ENCODE results near the gene SOCS6. TPM values are rescaled to one million over a fixed set of nuclear protein-coding genes. Genes with fewer than 3 reads are reported as not detected.
"Not testable (repeated sequence)": the region's sequence is repeated elsewhere in the genome, so short reads cannot be mapped to it uniquely, and the experiment has no call there.

Gene SOCS6, protein sequence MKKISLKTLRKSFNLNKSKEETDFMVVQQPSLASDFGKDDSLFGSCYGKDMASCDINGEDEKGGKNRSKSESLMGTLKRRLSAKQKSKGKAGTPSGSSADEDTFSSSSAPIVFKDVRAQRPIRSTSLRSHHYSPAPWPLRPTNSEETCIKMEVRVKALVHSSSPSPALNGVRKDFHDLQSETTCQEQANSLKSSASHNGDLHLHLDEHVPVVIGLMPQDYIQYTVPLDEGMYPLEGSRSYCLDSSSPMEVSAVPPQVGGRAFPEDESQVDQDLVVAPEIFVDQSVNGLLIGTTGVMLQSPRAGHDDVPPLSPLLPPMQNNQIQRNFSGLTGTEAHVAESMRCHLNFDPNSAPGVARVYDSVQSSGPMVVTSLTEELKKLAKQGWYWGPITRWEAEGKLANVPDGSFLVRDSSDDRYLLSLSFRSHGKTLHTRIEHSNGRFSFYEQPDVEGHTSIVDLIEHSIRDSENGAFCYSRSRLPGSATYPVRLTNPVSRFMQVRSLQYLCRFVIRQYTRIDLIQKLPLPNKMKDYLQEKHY
- polyA plus RNA-seq (2013, experiment 1 of 2): 12.1 TPM
- 13.2 TPM for polyA plus RNA-seq (2013, experiment 2 of 2)

DNA sequence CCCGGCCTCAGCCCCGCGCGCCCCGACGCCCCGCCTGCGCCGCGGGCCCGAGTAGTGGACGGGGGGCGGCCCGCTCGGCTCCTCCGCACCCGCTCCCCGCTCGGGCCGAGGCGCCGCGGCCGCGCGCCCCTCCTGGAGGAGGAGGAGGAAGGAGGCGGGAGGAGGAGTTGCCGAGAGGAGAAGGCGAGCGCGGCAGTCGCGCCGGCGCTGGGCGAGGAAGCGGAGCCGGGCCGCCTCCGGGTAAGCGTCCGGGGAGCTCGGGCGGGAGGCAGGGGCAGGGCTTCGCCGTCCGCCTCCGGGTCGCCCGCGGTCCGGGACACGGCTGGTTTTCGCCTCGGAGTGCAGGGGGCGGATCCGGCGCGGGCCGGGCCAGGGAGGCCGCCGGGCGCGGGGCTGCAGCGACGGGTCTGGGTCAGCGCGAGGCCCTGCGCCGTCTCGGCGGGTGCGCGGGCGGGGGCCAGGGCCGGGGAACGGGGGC lies at the start of gene SOCS6:
SOCS6 (plus strand) TSS at position 195 of the 478 bp plus-strand sequence. CDS start 35,624 bp downstream, outside the sequence.
- no peaks in the 10 kb centered on the region for H3K36me3 ChIP-seq (ENCODE audit: insufficient read depth, low read length)
- H3K4me3 ChIP-seq (ENCODE audit: low read length): peak within 1 kb of the TSS; percentile 67
- H3K9ac ChIP-seq (ENCODE audit: low read depth, low read length): peak within 1 kb of the TSS; percentile 91
- H3K9me3 ChIP-seq (ENCODE audit: insufficient read depth, low read depth, low read length): no peaks in the 10 kb centered on the region
- peaks cover 12% of the 10 kb centered on the region for H3K27me3 ChIP-seq (ENCODE audit: insufficient read depth, low read length)
- 0 out of 2 replicates have a peak, but pooled peaks cover 11% of the 10 kb centered on the region for H3K4me1 ChIP-seq (ENCODE audit: insufficient read depth, low read length)
- H3K27ac ChIP-seq (ENCODE audit: low read depth, low read length): peak within 1 kb of the TSS; percentile 58; the same call in 1 of the 2 replicates
- under 1% methylated on average over 77 of the region's 77 CpGs for WGBS

DNA sequence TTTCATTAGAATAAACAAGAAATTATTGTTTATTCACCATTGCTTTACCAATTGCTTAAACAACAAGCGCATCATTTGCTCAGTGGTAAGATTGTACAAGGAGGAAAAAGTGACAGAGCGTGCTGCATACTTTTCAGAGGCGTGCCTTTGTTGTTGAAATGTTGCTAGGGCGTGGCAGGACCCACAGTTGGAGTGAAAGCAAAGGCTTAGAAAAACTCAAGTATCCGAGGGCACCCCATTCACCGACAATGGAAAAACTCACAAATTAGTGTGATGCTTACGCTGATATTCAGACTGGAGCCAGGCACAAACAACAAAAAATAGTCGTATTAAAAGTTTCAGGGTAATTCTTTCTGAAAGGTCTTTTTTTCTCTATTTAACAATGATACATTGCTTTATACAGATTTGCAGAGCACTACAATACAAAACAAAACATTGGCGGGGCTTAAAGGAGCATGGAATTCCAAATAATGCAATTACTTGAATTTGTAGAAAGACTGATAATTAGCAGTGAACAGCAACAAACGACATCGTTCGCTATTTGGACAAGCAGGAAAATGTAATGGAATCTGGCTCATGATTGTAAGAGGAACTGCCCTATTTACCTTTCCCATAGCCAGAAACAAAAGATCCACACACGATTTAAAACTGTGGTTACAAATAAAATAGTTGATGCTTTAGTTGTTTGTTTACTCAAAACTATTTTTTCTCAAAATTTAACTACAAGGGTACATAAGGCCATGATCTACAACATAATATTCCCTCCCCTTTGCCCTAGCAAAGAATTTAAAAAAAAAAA lies 45.5 kb upstream of the SOCS6 start:
- Histone ChIP-seq H3K27me3 (ENCODE audit: insufficient read depth, low read length) (no peaks in the 10 kb centered on the region), H3K9ac (ENCODE audit: low read depth, low read length) (no peak overlapping the region), H3K9me3 (ENCODE audit: insufficient read depth, low read depth, low read length) (no peaks in the 10 kb centered on the region), H3K4me1 (ENCODE audit: insufficient read depth, low read length) (no peaks in the 10 kb centered on the region), H3K4me3 (ENCODE audit: low read length) (no peak overlapping the region), H3K36me3 (ENCODE audit: insufficient read depth, low read length) (no peaks in the 10 kb centered on the region), H3K27ac (ENCODE audit: low read depth, low read length) (no peak overlapping the region)
- WGBS: 94% methylated on average over 12 of the region's 13 CpGs

DNA sequence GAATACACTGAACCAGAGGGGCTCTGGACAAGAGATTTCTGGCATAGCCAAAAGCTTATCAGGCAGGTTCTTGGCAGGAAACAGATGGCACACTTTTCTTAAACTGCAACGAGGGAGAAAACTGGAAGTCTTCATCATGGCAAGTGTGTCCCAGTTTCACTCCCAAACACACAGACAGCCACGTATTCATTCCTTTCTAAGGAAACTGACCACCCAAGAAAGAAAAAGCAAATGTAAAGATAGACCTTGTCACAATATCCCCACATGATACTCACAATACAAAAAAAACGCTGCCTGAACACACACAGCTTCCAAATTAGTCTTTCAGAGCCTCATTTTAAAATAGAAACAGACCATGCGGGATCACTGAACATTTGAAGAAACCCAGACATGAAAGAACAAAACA lies 42.8 kb upstream of the SOCS6 start:
- 89% methylated on average over 4 of the region's 4 CpGs for WGBS

GRCh38 chr18:70249118-70249517 lies 39.7 kb upstream of the SOCS6 start:
- Histone ChIP-seq H3K36me3 (ENCODE audit: insufficient read depth, low read length) (no peaks in the 10 kb centered on the region), H3K27ac (ENCODE audit: low read depth, low read length) (no peak overlapping the region), H3K4me3 (ENCODE audit: low read length) (no peak overlapping the region), H3K9ac (ENCODE audit: low read depth, low read length) (no peak overlapping the region), H3K27me3 (ENCODE audit: insufficient read depth, low read length) (no peaks in the 10 kb centered on the region), H3K9me3 (ENCODE audit: insufficient read depth, low read depth, low read length) (no peaks in the 10 kb centered on the region), H3K4me1 (ENCODE audit: insufficient read depth, low read length) (no peaks in the 10 kb centered on the region)
- WGBS: 96% methylated on average over 5 of the region's 5 CpGs

More for the DNA sequence above, 42.8 kb upstream of the SOCS6 start:
- H3K27me3 ChIP-seq (ENCODE audit: insufficient read depth, low read length): no peaks in the 10 kb centered on the region
- no peak overlapping the region for H3K4me3 ChIP-seq (ENCODE audit: low read length)
- no peaks in the 10 kb centered on the region for H3K4me1 ChIP-seq (ENCODE audit: insufficient read depth, low read length)
- no peak overlapping the region for H3K27ac ChIP-seq (ENCODE audit: low read depth, low read length)
- no peak overlapping the region for H3K9ac ChIP-seq (ENCODE audit: low read depth, low read length)
- no peaks in the 10 kb centered on the region for H3K9me3 ChIP-seq (ENCODE audit: insufficient read depth, low read depth, low read length)
- no peaks in the 10 kb centered on the region for H3K36me3 ChIP-seq (ENCODE audit: insufficient read depth, low read length)

- not testable (repeated sequence) for H3K4me3 ChIP-seq (ENCODE audit: low read length); H3K4me1 ChIP-seq (ENCODE audit: insufficient read depth, low read length); H3K9ac ChIP-seq (ENCODE audit: low read depth, low read length); H3K36me3 ChIP-seq (ENCODE audit: insufficient read depth, low read length); H3K27ac ChIP-seq (ENCODE audit: low read depth, low read length); H3K27me3 ChIP-seq (ENCODE audit: insufficient read depth, low read length); H3K9me3 ChIP-seq (ENCODE audit: insufficient read depth, low read depth, low read length)
- WGBS: 96% methylated on average over 18 of the region's 18 CpGs
Observed at GRCh38 chr18:70249861-70250260, 39.0 kb upstream of the SOCS6 start.

DNA sequence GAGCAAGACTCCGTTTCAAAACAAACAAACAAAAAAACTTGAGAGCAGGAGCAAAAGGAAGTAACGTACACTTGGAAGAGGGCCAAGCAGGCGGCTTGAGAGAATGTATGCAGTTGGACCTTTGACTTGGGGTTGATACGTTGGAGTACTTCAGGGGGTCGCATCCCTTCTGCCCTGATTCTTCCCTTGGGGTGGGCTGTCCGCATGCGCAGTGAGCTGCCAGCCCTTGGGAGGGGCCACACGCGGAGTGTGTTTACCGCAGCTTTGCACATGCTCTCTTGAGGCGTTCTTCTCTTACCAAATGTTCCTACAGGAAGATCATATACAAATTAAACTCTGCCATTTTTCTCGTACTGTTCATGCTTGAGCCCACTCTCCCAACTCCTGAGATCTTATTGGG lies 38.1 kb upstream of the SOCS6 start:
- Histone ChIP-seq H3K27me3 (ENCODE audit: insufficient read depth, low read length) (no peaks in the 10 kb centered on the region), H3K4me3 (ENCODE audit: low read length) (no peak overlapping the region), H3K9me3 (ENCODE audit: insufficient read depth, low read depth, low read length) (no peaks in the 10 kb centered on the region), H3K9ac (ENCODE audit: low read depth, low read length) (no peak overlapping the region), H3K27ac (ENCODE audit: low read depth, low read length) (no peak overlapping the region), H3K36me3 (ENCODE audit: insufficient read depth, low read length) (no peaks in the 10 kb centered on the region), H3K4me1 (ENCODE audit: insufficient read depth, low read length) (no peaks in the 10 kb centered on the region)
- 95% methylated on average over 12 of the region's 12 CpGs for WGBS

DNA sequence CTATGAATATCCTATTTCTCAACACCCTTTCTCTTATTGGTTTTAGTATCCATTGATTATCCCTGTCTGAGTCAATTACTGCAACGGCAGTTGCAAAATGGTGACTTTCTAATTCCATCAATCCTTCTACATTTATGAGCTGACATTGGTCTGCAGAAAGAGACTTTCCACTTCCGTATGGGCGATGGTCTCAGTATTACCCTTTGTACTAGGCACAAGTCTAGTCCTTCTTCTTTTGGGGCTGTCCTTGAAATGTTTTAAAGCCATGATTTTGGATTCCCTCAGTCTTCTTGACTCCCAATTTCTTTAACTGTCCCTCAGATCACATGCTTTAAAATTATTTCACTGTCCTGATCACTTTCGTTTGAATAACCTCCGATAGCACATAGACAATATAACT lies 32.7 kb upstream of the SOCS6 start:
- Histone ChIP-seq H3K4me3 (ENCODE audit: low read length) (no peak overlapping the region), H3K27ac (ENCODE audit: low read depth, low read length) (no peak overlapping the region), H3K27me3 (ENCODE audit: insufficient read depth, low read length) (no peaks in the 10 kb centered on the region), H3K9me3 (ENCODE audit: insufficient read depth, low read depth, low read length) (no peaks in the 10 kb centered on the region), H3K4me1 (ENCODE audit: insufficient read depth, low read length) (no peaks in the 10 kb centered on the region), H3K9ac (ENCODE audit: low read depth, low read length) (no peak overlapping the region), H3K36me3 (ENCODE audit: insufficient read depth, low read length) (no peaks in the 10 kb centered on the region)
- WGBS: 88% methylated on average over 5 of the region's 5 CpGs

DNA sequence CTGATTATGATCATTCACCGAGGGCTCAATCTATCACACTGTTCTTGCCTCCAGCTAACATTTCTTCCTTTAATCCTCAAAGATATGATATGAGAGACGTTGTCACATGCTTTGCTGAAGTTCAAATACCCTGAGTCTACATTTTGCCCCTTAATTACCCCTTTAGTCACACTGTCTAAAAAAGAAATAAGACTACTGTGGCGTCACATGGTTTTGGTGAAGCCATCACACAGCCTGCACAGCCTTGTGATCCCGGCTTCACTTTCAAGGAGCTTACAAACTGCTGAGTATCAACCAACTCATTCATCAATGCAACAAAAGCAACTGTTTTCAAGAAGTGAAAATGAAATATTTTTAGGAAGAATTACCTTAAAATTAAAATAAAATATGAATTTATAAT lies 31.9 kb upstream of the SOCS6 start:
- Histone ChIP-seq H3K27ac (ENCODE audit: low read depth, low read length) (no peak overlapping the region), H3K36me3 (ENCODE audit: insufficient read depth, low read length) (no peaks in the 10 kb centered on the region), H3K4me3 (ENCODE audit: low read length) (no peak overlapping the region), H3K4me1 (ENCODE audit: insufficient read depth, low read length) (no peaks in the 10 kb centered on the region), H3K9me3 (ENCODE audit: insufficient read depth, low read depth, low read length) (no peaks in the 10 kb centered on the region), H3K27me3 (ENCODE audit: insufficient read depth, low read length) (no peaks in the 10 kb centered on the region), H3K9ac (ENCODE audit: low read depth, low read length) (no peak overlapping the region)
- 74% methylated on average over 4 of the region's 4 CpGs for WGBS

DNA sequence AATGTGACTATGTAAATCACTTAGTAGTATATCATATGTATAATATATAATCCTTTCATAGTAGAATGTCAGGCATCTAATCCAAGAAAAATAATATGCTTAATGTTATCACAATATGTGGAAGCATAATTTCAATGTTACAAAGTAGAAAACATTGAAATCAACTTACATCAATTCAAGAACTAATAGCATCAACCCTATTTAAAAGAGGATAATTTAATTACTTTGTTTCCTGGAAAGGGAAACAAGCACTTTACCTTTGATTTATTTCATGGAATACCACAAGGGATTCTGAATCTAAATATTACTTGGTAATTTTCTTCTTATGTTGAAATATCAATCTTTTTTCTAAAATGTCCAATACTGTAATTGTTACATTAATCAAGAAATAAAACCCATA lies 30.6 kb upstream of the SOCS6 start:
- Histone ChIP-seq H3K36me3 (ENCODE audit: insufficient read depth, low read length) (no peaks in the 10 kb centered on the region), H3K27ac (ENCODE audit: low read depth, low read length) (no peak overlapping the region), H3K9me3 (ENCODE audit: insufficient read depth, low read depth, low read length) (0 out of 2 replicates have a peak, but pooled peaks cover 4% of the 10 kb centered on the region), H3K9ac (ENCODE audit: low read depth, low read length) (no peak overlapping the region), H3K27me3 (ENCODE audit: insufficient read depth, low read length) (no peaks in the 10 kb centered on the region), H3K4me1 (ENCODE audit: insufficient read depth, low read length) (no peaks in the 10 kb centered on the region), H3K4me3 (ENCODE audit: low read length) (no peak overlapping the region)

DNA sequence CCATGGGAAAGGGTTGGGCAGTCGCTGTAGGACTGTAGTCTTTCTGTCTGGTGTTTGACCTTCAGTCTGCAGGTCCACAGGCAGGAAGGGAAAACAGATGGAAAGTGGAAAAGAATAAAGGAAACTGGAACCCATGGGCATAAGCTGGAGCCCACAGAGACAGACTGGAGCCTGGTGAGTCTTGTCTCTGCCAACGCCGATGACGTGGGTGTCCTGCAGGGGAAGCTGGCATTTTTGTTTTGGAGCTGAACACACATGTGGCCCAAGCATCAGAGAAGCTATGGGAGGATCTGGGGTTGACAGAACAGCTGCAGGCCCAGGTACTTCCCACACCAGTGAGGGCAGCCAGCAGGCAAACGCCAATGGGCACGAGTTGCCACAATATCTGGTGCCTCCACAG lies 28.2 kb upstream of the SOCS6 start:
- peaks cover 10% of the 10 kb centered on the region; the same call in 1 of the 2 replicates for H3K9me3 ChIP-seq (ENCODE audit: insufficient read depth, low read depth, low read length)
- 93% methylated on average over 6 of the region's 6 CpGs for WGBS
- H3K4me3 ChIP-seq (ENCODE audit: low read length): no peak overlapping the region
- H3K27ac ChIP-seq (ENCODE audit: low read depth, low read length): no peak overlapping the region
- no peaks in the 10 kb centered on the region for H3K36me3 ChIP-seq (ENCODE audit: insufficient read depth, low read length)
- H3K9ac ChIP-seq (ENCODE audit: low read depth, low read length): no peak overlapping the region
- H3K4me1 ChIP-seq (ENCODE audit: insufficient read depth, low read length): no peaks in the 10 kb centered on the region
- no peaks in the 10 kb centered on the region for H3K27me3 ChIP-seq (ENCODE audit: insufficient read depth, low read length)
